Dendritic cell treated with granulocyte-macrophage colony-stimulating factor and Interleukin-4, amounts not matched to agents 40 ng/mL and 50 ng/mL, for 4 days (primary cell): ENCODE results near the gene TRABD2B.

ENCODE experiments used
- H3K27ac Mint-ChIP-seq: one replicate; pipeline ENCODE4 v1.8.0; 2022; ENCODE audit warnings: mild to moderate bottlenecking, mixed read lengths
- H3K27me3 Mint-ChIP-seq: one replicate; pipeline ENCODE4 v1.8.0; 2022; ENCODE audit warnings: mild to moderate bottlenecking, mixed read lengths
- H3K36me3 Mint-ChIP-seq: one replicate; pipeline ENCODE4 v1.8.0; 2022; ENCODE audit warnings: low read depth, mixed read lengths
- H3K4me1 Mint-ChIP-seq: one replicate; pipeline ENCODE4 v1.8.0; 2022; ENCODE audit warnings: low read depth, mixed read lengths
- H3K4me3 Mint-ChIP-seq: one replicate; pipeline ENCODE4 v1.8.0; 2022; ENCODE audit warnings: mild to moderate bottlenecking, moderate library complexity, mixed read lengths
- H3K9me3 Mint-ChIP-seq: one replicate; pipeline ENCODE4 v1.8.0; 2022; ENCODE audit warnings: mixed read lengths
- intact Hi-C: fragments of 100-400 bp; cut with micrococcal nuclease; formaldehyde crosslinking; loops from one replicate; pipeline ENCODE4 v1.15.0; 2022

TRABD2B gene

DNA sequence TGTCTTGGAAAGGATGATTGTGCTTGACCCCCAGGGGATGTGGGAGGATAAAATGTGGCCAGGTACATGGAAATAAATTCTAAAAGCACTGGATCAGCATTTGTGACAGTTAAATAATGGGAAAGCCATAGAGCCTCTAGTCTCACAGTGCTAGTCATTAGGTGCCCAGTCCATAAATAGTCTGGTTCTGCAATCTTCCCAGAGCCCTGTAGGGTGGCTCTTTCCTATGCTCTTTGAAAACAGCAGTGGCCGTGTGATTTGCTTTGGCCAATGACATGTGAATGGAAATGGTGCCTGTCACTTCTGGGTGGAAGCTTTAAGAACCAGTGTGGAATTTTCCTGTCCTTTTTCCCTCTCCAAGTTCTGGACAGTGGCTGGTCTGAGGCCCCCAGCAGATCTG is 113.2 kb downstream of the TRABD2B start:
- intact Hi-C loops, result no loop called here
- H3K27me3 Mint-ChIP-seq, result peaks cover 10% of the 10 kb centered on the region
- no peaks in the 10 kb centered on the region for H3K4me1 Mint-ChIP-seq
- no peak overlapping the region for H3K4me3 Mint-ChIP-seq
- no peak overlapping the region for H3K27ac Mint-ChIP-seq
- no peaks in the 10 kb centered on the region for H3K36me3 Mint-ChIP-seq
- H3K9me3 Mint-ChIP-seq, result no peaks in the 10 kb centered on the region

DNA sequence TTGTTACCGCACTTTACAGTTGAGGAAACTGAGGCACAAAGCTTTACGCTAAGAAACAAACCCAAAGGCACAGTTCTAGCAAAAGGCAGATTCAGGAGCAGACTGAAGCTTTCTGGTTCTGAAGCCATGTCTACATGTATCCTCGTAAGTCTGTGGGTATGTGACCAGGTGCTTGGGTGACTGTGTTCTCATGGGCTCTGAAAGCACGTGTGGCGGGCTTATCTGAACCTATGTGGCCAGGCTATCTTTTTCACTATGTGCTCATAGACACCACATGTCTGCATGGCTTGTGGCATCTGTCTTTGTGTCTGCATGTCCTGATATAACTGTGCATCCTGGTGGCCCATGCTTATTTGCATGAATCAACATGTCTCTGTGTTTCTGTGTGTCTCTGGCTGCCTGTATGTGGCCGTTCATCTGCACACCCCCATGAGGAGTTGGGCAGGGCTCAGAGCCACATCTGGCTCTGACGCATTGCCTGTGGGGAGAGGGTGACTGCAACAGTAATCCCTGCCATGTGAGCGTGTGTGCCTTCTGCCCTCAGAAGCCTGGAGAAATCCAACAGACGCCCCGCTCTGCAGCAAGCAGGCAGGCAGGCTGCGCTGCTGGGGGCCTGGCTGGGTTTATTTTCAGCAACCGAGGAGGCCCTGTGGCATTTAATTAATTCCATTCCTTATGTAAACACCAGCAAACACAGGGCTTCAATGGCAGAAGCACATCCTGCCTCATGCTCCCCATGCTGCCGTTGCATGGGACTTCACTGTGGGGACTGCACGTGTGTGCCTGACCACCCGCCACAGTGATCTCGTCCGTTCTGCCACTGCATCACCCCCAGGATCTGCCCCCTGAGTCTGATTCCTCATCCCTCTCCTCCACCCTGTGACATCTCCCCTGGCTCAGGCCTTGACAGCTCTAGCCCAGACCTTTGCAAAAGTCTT is 115.4 kb downstream of the TRABD2B start:
- H3K4me1 Mint-ChIP-seq, result no peaks in the 10 kb centered on the region
- H3K27ac Mint-ChIP-seq, result no peak overlapping the region
- intact Hi-C loops, result no loop called here
- H3K27me3 Mint-ChIP-seq, result peaks cover 2% of the 10 kb centered on the region
- H3K36me3 Mint-ChIP-seq, result no peaks in the 10 kb centered on the region
- H3K9me3 Mint-ChIP-seq, result no peaks in the 10 kb centered on the region
- no peak overlapping the region for H3K4me3 Mint-ChIP-seq

DNA sequence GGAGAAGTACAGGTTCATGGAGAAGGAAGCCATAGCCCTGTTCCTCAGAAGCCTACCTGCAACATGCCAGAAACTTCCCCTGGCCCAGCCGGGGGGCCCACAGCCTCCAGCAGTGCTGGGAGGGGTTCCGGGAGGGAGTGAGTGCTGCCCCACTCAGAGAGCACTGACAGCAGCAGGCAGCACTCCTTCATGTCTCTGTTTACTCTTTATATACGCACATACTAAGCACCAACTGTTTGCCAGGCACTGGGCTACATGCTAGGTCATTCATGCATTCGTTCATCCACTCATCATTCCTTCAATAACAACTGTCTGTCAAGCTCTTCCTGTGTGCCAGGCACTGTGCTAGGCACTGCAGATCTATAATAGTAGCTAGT is 120.6 kb downstream of the TRABD2B start:
- no peaks in the 10 kb centered on the region for H3K27me3 Mint-ChIP-seq
- H3K27ac Mint-ChIP-seq, result no peak overlapping the region
- H3K36me3 Mint-ChIP-seq, result no peaks in the 10 kb centered on the region
- no peaks in the 10 kb centered on the region for H3K9me3 Mint-ChIP-seq
- intact Hi-C loops, result no loop called here
- H3K4me1 Mint-ChIP-seq, result no peaks in the 10 kb centered on the region
- H3K4me3 Mint-ChIP-seq, result no peak overlapping the region

DNA sequence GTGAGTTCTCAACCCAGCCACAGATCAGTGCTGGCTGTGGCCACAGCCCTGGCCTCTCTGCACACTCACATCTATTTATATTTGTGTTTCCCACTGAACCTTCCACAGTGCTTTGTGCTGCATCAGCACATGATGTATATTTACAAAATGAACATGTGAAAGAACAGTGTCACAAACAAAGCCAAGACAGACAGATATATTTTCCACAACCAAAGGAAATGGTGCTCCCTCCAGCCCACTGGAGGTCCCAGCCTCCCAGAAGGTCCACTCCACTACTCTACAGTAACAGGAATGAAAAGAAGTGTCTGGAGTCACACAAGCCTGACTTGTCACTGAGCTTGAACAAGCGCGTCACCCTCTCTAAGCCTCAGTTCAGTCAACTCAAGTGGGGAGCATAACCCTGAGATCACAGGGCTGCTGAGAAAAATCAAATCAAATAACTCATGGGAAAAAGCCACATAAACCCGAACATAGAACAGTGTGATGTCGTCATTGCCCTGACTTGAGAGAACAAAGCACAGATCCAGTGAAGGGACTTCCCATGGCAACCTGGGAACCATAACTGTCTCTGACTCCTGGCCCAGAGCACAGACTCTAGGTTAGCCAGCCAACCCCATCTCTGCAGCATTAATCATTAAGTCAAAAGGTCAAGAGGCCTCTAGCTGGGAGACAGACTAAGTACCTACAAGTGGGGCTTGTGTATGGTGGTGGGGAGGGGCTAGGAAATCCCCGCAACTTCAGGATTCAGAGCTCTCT is 121.2 kb downstream of the TRABD2B start:
- no peak overlapping the region for H3K4me3 Mint-ChIP-seq
- H3K36me3 Mint-ChIP-seq, result no peaks in the 10 kb centered on the region

DNA sequence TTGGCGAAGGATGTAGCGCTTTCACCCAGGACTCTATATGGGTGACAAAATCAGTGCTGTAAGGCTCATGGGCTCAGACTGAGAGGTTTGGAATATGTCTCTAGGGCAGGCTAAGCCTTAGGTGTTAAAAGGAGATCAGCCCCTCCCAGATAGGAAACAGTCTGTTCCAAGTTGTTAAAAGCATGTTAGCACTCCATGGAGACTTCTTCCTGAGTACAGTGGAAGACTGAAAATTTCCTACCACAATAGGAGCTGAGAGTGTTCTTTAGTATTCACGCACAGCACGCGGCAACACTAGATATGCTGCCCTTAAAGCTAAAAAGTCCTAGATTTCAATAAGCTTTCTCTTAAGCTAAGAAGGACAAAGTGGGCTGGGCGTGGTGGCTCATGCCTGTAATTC is 122.1 kb downstream of the TRABD2B start:
- Mint-ChIP-seq H3K4me1 (no peaks in the 10 kb centered on the region), H3K27me3 (no peaks in the 10 kb centered on the region), H3K4me3 (no peak overlapping the region), H3K36me3 (no peaks in the 10 kb centered on the region), H3K27ac (no peak overlapping the region), H3K9me3 (no peaks in the 10 kb centered on the region)
- intact Hi-C loops, result no loop called here

More for the DNA sequence above, 121.2 kb downstream of the TRABD2B start:
- intact Hi-C loops, result no loop called here
- H3K4me1 Mint-ChIP-seq, result no peaks in the 10 kb centered on the region
- H3K27me3 Mint-ChIP-seq, result no peaks in the 10 kb centered on the region
- no peak overlapping the region for H3K27ac Mint-ChIP-seq
- H3K9me3 Mint-ChIP-seq, result no peaks in the 10 kb centered on the region

DNA sequence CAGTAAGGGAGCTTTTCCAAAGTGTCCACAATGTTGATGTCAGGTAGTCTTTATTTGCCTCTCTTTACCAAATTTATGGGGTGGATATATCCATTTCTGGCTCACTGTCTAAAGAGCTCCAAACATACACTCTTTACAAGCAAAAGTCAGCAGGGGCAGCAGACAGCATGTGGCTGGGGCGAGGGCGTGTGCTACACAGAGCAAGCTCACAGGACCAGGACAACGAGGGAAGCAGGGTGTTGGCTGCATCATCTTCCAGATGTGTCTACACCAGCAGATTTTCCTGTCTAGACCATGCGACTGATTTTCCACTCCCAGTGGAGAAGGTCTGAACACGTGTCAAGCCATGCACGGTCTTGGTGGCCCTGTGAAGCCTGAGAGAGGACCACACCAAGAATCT is 123.8 kb downstream of the TRABD2B start:
- H3K9me3 Mint-ChIP-seq, result no peaks in the 10 kb centered on the region
- no peaks in the 10 kb centered on the region for H3K4me1 Mint-ChIP-seq
- intact Hi-C loops, result no loop called here
- no peaks in the 10 kb centered on the region for H3K36me3 Mint-ChIP-seq
- no peaks in the 10 kb centered on the region for H3K27me3 Mint-ChIP-seq
- no peak overlapping the region for H3K4me3 Mint-ChIP-seq
- no peak overlapping the region for H3K27ac Mint-ChIP-seq

DNA sequence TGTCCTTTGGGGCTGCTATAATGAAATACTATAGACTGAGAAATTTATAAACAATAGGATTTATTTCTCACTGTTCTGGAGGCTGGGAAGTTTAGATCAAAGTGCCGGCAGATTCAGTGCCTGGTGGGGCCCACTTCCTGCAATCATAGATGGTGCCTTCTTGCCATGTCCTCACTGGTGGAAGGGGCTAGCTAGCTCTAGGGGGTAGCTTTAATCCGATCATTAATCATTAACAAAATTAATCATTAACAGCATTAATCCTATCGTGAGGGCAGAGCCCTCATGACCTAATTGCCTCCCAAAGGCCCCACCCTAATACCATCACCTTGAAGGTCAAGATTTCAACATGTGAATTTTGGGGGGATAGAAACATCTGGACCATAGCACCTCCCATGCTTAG is 124.3 kb downstream of the TRABD2B start:
- Mint-ChIP-seq H3K4me3 (no peak overlapping the region), H3K9me3 (no peaks in the 10 kb centered on the region), H3K36me3 (no peaks in the 10 kb centered on the region), H3K27me3 (no peaks in the 10 kb centered on the region), H3K4me1 (no peaks in the 10 kb centered on the region), H3K27ac (no peak overlapping the region)
- intact Hi-C loops, result no loop called here

DNA sequence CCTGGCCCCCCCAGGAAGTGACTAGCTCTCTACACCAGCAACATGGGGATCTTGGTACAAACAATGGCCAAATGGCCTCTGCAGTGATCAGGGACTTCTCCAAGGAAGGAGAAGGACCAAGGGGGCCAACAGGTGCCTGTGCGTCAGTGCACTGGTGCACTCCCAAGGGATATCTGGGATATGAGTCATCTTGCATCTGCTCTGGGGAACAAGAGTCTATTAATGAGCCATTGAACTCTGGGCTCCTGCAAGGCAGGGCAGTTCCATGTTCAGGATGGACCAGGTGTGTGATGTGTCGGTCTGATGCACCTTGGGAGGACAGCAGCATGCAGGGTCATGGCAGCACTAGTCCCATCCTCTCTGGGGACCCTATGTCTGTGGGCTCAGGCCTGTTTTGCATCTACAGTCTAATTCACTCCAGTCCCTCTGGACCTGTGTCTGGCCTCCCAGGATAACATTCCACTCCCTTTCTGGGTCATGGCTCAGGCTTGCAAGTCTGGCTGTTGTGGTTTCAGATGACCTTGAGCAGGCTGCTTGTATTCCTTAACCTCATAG is 125.3 kb downstream of the TRABD2B start:
- H3K4me1 Mint-ChIP-seq, result no peaks in the 10 kb centered on the region
- H3K9me3 Mint-ChIP-seq, result no peaks in the 10 kb centered on the region
- H3K36me3 Mint-ChIP-seq, result no peaks in the 10 kb centered on the region
- H3K4me3 Mint-ChIP-seq, result no peak overlapping the region
- intact Hi-C loops, result no loop called here
- no peaks in the 10 kb centered on the region for H3K27me3 Mint-ChIP-seq
- H3K27ac Mint-ChIP-seq, result no peak overlapping the region

DNA sequence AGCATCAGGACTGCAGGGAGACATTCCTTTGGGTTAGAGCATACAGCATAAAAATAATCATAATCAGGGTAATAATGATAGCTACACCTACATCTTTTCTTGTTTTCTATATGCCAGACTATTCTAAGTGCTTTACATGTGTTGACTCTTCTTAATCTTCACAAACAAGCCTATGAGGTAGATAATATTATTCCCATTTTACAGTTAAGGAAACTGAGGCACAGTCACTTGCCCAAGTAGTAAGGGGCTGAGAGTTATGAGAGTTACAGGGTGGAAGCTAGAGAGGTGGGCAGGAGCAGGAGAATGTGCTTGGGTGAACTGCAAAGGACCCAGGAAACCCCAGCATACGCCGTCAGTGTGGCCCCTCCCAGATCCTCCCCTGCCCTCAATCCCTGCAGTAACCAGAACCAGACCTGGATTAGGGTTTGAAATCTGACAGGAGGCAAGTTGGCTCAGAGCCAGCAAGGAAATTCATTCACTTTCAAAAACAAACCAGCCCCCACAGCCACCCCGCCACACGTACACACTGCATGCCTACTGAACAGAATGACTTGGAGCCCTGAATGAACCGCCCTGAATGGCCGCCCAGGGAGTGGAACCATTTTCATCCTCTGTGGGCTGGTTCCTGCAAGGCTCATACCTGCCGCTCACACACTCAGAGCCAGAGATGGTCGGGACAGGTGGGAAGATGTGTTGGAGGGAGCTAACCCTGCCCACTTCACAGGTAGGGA is 126.1 kb downstream of the TRABD2B start:
- H3K27me3 Mint-ChIP-seq, result no peaks in the 10 kb centered on the region
- intact Hi-C loops, result no loop called here
- H3K9me3 Mint-ChIP-seq, result no peaks in the 10 kb centered on the region
- no peaks in the 10 kb centered on the region for H3K4me1 Mint-ChIP-seq
- H3K27ac Mint-ChIP-seq, result no peak overlapping the region
- H3K36me3 Mint-ChIP-seq, result no peaks in the 10 kb centered on the region
- H3K4me3 Mint-ChIP-seq, result no peak overlapping the region

DNA sequence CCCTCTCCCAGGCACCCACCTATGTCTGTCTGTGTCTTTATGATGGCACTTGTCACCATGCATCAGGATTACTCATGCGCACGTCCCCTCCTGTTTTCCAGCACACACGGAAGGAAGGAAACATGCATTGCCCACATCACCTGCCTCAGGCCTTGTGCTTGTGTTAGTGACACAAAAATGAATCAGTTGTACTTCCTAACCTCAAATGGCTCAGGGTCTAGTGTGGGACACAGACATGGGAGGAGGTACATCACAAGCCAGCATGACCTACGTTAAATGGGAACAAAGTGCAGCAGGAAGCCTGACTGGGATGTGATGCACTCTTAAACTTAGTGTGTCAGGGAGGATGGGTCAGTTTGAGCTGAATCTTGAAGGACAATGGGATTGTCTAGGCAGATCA is 126.7 kb downstream of the TRABD2B start:
- Mint-ChIP-seq H3K4me1 (no peaks in the 10 kb centered on the region), H3K27me3 (no peaks in the 10 kb centered on the region), H3K4me3 (no peak overlapping the region), H3K9me3 (no peaks in the 10 kb centered on the region), H3K27ac (no peak overlapping the region), H3K36me3 (no peaks in the 10 kb centered on the region)
- intact Hi-C loops, result no loop called here

DNA sequence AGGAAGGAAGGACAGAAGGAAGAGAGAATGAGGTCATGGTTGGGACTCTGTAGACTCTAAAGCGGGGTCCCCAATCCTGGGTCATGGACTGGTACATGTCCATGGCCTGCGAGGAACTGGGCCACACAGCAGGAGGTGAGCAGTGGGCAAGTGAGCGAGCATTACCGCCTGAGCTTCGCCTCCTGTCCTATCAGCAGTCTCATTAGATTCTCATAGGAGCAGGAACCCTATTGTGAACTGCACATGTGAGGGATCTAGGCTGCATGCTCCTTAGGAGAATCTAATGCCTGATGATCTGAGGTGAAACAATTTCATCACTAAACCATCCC is 128.9 kb downstream of the TRABD2B start:
- Mint-ChIP-seq H3K27me3 (no peaks in the 10 kb centered on the region), H3K4me3 (no peak overlapping the region), H3K27ac (no peak overlapping the region), H3K9me3 (no peaks in the 10 kb centered on the region), H3K36me3 (no peaks in the 10 kb centered on the region), H3K4me1 (no peaks in the 10 kb centered on the region)
- intact Hi-C loops, result no loop called here

DNA sequence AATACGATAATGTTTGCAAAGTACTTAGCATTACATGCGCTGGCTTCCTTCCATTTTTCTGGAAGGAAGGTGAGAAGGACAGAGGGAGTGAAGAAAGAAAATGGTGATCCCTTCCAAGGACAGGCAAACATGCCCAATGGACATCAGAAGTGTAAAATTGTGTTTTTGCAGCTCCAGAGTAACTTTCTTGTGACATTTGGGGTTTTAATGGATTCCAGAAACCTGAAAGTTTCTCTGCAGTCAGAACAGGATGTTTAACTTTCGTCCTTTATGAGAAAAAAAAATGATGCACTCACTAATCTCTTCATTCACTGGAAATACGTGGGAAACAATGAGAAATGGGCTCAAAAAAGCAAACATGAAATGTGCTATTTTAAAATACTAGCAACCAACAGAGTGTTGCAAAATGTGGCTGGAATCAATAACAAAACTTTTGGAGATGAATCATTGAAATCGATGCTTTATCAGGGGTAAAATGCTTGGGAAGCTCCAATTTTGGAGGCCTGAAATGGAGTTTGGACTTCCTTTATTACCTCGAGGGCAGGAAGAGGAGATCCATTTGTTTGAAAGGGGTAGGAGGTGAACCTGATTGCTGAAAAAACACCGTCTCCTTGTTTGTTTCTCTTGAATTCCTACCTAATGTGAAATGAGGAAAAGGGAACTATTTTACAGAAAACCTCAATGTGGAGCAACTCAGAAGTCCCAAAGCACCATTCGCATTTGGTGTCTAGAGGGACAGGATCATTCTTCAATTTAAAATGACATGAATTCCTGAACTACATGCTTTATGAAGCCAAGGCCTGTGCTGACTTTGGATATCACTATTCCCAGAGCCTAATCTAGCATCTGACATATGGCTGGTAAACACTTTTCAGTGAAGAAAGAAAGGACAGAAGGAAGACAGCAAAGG is 129.5 kb downstream of the TRABD2B start:
- H3K27me3 Mint-ChIP-seq, result no peaks in the 10 kb centered on the region
- intact Hi-C loops, result no loop called here
- no peak overlapping the region for H3K27ac Mint-ChIP-seq
- H3K36me3 Mint-ChIP-seq, result no peaks in the 10 kb centered on the region
- no peak overlapping the region for H3K4me3 Mint-ChIP-seq
- H3K4me1 Mint-ChIP-seq, result no peaks in the 10 kb centered on the region
- no peaks in the 10 kb centered on the region for H3K9me3 Mint-ChIP-seq
